Astrocyte (in vitro differentiated cells and primary cell): Measurements from ENCODE around the gene PRRG4.

ENCODE experiments used
- EZH2 ChIP-seq: IDR thresholded peaks from 2 replicates; pipeline ENCODE4 v1.6.1; 2012; ENCODE audit warnings: mild to moderate bottlenecking, low read length, inconsistent platforms; ENCODE audit not compliant: insufficient read depth
- TF ChIP-seq, protein P1 (sequence below): IDR thresholded peaks from 2 replicates; pipeline ENCODE4 v1.5.1; 2011; ENCODE audit warnings: low read depth, mild to moderate bottlenecking, inconsistent platforms, low read length, moderate library complexity; ENCODE audit not compliant: insufficient read depth

DNA sequence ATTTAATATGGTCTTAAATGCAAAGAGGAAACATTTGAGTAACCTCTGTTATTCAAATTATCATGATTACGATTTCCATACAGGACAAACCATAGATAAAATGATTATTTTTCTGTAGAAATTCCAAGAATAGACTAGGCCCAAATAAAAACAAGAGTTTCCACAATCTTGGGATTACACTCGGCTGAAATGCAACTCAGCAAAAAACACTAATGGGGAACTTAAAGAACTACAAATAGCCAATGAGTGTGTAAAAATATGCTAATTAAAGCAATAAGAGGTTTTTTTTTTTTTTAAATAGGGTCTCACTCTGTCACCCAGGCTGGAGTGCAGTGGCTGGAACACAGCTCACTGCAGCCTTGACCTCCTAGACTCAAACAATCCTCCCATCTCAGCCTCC is 10.5 kb upstream of the PRRG4 start:
- no peak for TF ChIP-seq EZH2
- TF ChIP-seq, protein P1, sequence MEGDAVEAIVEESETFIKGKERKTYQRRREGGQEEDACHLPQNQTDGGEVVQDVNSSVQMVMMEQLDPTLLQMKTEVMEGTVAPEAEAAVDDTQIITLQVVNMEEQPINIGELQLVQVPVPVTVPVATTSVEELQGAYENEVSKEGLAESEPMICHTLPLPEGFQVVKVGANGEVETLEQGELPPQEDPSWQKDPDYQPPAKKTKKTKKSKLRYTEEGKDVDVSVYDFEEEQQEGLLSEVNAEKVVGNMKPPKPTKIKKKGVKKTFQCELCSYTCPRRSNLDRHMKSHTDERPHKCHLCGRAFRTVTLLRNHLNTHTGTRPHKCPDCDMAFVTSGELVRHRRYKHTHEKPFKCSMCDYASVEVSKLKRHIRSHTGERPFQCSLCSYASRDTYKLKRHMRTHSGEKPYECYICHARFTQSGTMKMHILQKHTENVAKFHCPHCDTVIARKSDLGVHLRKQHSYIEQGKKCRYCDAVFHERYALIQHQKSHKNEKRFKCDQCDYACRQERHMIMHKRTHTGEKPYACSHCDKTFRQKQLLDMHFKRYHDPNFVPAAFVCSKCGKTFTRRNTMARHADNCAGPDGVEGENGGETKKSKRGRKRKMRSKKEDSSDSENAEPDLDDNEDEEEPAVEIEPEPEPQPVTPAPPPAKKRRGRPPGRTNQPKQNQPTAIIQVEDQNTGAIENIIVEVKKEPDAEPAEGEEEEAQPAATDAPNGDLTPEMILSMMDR: no peak
